ENCODE measurements around the gene ZNF212. TPM values are rescaled to one million over a fixed set of nuclear protein-coding genes. Genes with fewer than 3 reads are reported as not detected.
A peak's percentile ranks its signal among the peaks of the same experiment; 100 is the strongest.

The ZNF212 gene
- total and polyA plus RNA-seq, 9 of the 15 experiments (the other 6 are each of a cell fraction or from before 2014, with no cell fraction given) = 1.8 to 21.4 (median 7.2) TPM

DNA sequence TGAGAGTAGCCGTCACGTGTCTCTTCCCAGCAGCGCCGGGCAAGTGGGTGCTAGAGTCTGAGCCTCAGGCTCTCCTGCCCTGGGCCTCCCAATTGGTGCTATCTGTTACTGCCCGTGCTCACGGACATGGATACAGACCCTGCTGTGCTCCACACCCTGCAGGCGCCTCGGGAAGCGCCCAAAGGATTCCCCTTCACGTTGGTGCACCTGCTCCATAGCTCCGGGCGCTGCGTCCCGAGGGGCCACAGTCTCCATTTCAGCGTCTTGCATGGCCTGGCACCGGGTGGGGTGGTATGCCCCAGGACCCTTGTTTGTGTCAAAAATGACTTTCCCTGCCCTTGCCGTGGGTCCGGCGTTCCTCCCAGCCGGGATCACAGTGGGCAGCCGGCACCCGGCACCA is 13.8 kb upstream of the ZNF212 start:
- intact Hi-C loops (cut with micrococcal nuclease) (no loop called here), in situ Hi-C loops (cut with MboI) (no loop called here)
- peaks cover 0 to 4% of the 10 kb centered on the region in 2 experiments; a peak in 2 of 5 replicates for H3K4me1 ChIP-seq (replicated peaks in 1 of 2; ENCODE audit: control insufficient read depth in 2 of 2, insufficient read depth in 2 of 2, low read length in 2 of 2)
- FAIRE-seq (no peak), ATAC-seq (no peak), DNase-seq (ENCODE audit: extremely low read depth in 1 of 4, low spot score in 3 of 4) (no peak)
- 92% methylated on average over 18 of the region's 22 CpGs for whole genome bisulfite sequencing (ENCODE audit: insufficient coverage, low coverage, missing lambda C conversion rate)
- H3K4me3 ChIP-seq = no peak overlapping the region
- H2AFZ ChIP-seq (ENCODE audit: low read depth, low read length) = no peak overlapping the region
- H3K79me2 ChIP-seq (ENCODE audit: control insufficient read depth, insufficient read depth, low read length) = no peaks in the 10 kb centered on the region
- 0 out of 2 replicates have a peak, but pooled peaks cover 5% of the 10 kb centered on the region for H3K9me3 ChIP-seq (replicated peaks; ENCODE audit: control insufficient read depth, insufficient read depth, low read depth, low read length)
- POLR2A ChIA-PET = interaction anchor here (1.3 kb wide), 2 partner anchors 9 to 13 kb away, joined by 3 to 4 read pairs; no protein-coding TSS in a partner anchor
- H3K9ac ChIP-seq (ENCODE audit: insufficient read depth in 1 of 2, low read depth in 2 of 2, low read length in 2 of 2) = no peak overlapping the region
- H3K9me1 ChIP-seq (ENCODE audit: control insufficient read depth, insufficient read depth, low read length) = no peaks in the 10 kb centered on the region
- CTCF ChIA-PET (ENCODE audit: low intra/inter-chr PET ratio) = no interaction called here
- H3K27ac ChIP-seq (ENCODE audit: extremely low read depth, low read depth, low read length) = no peak overlapping the region
- BruUV-seq (replicated peaks) = no TSS peak
- no peak overlapping the region for H3K4me2 ChIP-seq (ENCODE audit: insufficient read depth, low read length)
- H3K36me3 ChIP-seq (ENCODE audit: control insufficient read depth, insufficient read depth, low read length) = peaks cover 43% of the 10 kb centered on the region
- TF ChIP-seq E2F6 (IDR thresholded peaks at IDR 0.05; ENCODE audit: borderline replicate concordance in 1 of 2, extremely low read depth in 1 of 2, insufficient read depth in 1 of 2, insufficient read length in 1 of 2, low read depth in 1 of 2, low read length in 1 of 2, poor library complexity in 1 of 2, severe bottlenecking in 1 of 2) (no peak), RBM22 (IDR thresholded peaks at IDR 0.05; ENCODE audit: low read depth, low read length, poor library complexity, severe bottlenecking) (peak; percentile 77), DIDO1 (tag; IDR thresholded peaks at IDR 0.05; ENCODE audit: low read depth) (no peak), TFAM (CRISPR knock-in tag; conservative IDR thresholded peaks at IDR 0.05) (no peak), MYNN (IDR thresholded peaks at IDR 0.05) (0 out of 2 replicates have a peak, but pooled peaks have one; percentile 6), MYNN (CRISPR knock-in tag; IDR thresholded peaks at IDR 0.05) (no peak), POLR2G (IDR thresholded peaks at IDR 0.05; ENCODE audit: low read depth, low read length) (peak; percentile 67; the same call in 1 of the 2 replicates), ZNF224 (CRISPR knock-in tag; IDR thresholded peaks at IDR 0.05) (no peak), ZBTB7A (IDR thresholded peaks at IDR 0.05; ENCODE audit: borderline replicate concordance, control insufficient read depth, low read depth, low read length) (no peak), TRIM28 (IDR thresholded peaks at IDR 0.05) (no peak), SAFB (IDR thresholded peaks at IDR 0.05; ENCODE audit: borderline replicate concordance, low read depth, low read length) (no peak), RBFOX2 (IDR thresholded peaks at IDR 0.05; ENCODE audit: low read depth, low read length) (peak; percentile 46; the same call in 1 of the 2 replicates), JUN (IDR thresholded peaks at IDR 0.05; ENCODE audit: borderline replicate concordance, low read depth, low read length) (no peak), JUN (CRISPR knock-in tag; IDR thresholded peaks at IDR 0.05; ENCODE audit: borderline replicate concordance) (no peak), ZNF146 (CRISPR knock-in tag; IDR thresholded peaks at IDR 0.05; ENCODE audit: unreplicated experiment) (no peak)
- H3K27me3 ChIP-seq (ENCODE audit: control insufficient read depth in 2 of 2, insufficient read depth in 2 of 2, low read length in 2 of 2) = no peaks in the 10 kb centered on the region
- peaks cover 3% of the 10 kb centered on the region for H4K20me1 ChIP-seq (replicated peaks; ENCODE audit: control insufficient read depth, insufficient read depth, low read length)

Data from K562 (cell line).